DND-41 (cell line): ENCODE results near the gene MAPK12.

Experiments used
- ATAC-seq: fragments of 200-7000 bp; cut with Tn5 transposase; 3 replicates; pipeline ENCODE4 v1.9.1; 2021; ENCODE audit warnings: low read depth; ENCODE audit not compliant: insufficient read depth
- DNase-seq: peaks from one replicate; pipeline ENCODE4 v3.0.0-alpha.2; 2020
- H2AFZ ChIP-seq: 2 replicates; pipeline ENCODE4 v1.6.0; 2012; ENCODE audit warnings: low read depth, low read length
- H3K27ac ChIP-seq: 2 replicates; pipeline ENCODE4 v1.5.1; 2012; ENCODE audit warnings: low read length, inconsistent platforms
- H3K27me3 ChIP-seq: fragments of 200-600 bp; sonication (generic); 2 replicates; pipeline ENCODE4 v1.6.0; 2012; ENCODE audit warnings: low read length, mild to moderate bottlenecking, inconsistent platforms; ENCODE audit not compliant: insufficient read depth, poor library complexity
- H3K36me3 ChIP-seq: 2 replicates; pipeline ENCODE4 v1.5.1; 2012; ENCODE audit warnings: low read length, inconsistent platforms; ENCODE audit not compliant: insufficient read depth
- H3K4me1 ChIP-seq: 2 replicates; pipeline ENCODE4 v1.5.1; 2012; ENCODE audit warnings: mild to moderate bottlenecking, low read length; ENCODE audit not compliant: insufficient read depth
- H3K4me2 ChIP-seq: 2 replicates; pipeline ENCODE4 v1.6.0; 2012; ENCODE audit warnings: mild to moderate bottlenecking, moderate library complexity, low read length, inconsistent platforms; ENCODE audit not compliant: insufficient read depth
- H3K4me3 ChIP-seq, 2 experiments: fragments of 200-600 bp in 1 of 2; shearing (Covaris generic) in 1 of 2; 2 replicates each; pipeline ENCODE4 v1.5.1; 2012 to 2016; ENCODE audit warnings: inconsistent platforms in 2 of 2, low read length in 2 of 2, mild to moderate bottlenecking in 2 of 2, low read depth in 1 of 2, moderate library complexity in 1 of 2
- H3K79me2 ChIP-seq: 2 replicates; pipeline ENCODE4 v1.6.0; 2012; ENCODE audit warnings: low read length, inconsistent platforms; ENCODE audit not compliant: insufficient read depth
- H3K9ac ChIP-seq: 2 replicates; pipeline ENCODE4 v1.6.0; 2012; ENCODE audit warnings: low read depth, mild to moderate bottlenecking, inconsistent platforms, low read length, moderate library complexity
- H3K9me3 ChIP-seq: 2 replicates; pipeline ENCODE4 v1.5.1; 2012; ENCODE audit warnings: low read length, moderate library complexity, mild to moderate bottlenecking, inconsistent platforms; ENCODE audit not compliant: insufficient read depth, severe bottlenecking
- H4K20me1 ChIP-seq: 2 replicates; pipeline ENCODE4 v1.6.0; 2012; ENCODE audit warnings: low read length; ENCODE audit not compliant: insufficient read depth
- CTCF ChIP-seq: IDR thresholded peaks from 2 replicates; pipeline ENCODE4 v1.5.1; 2012; ENCODE audit warnings: borderline replicate concordance, low read length, moderate library complexity, mild to moderate bottlenecking; ENCODE audit not compliant: poor library complexity, severe bottlenecking; ENCODE audit errors: extremely low read depth
- EZH2 ChIP-seq: IDR thresholded peaks from 3 replicates; pipeline ENCODE4 v1.6.1; 2012; ENCODE audit warnings: borderline replicate concordance, low read depth, mild to moderate bottlenecking, moderate library complexity, low read length, inconsistent platforms; ENCODE audit not compliant: severe bottlenecking

MAPK12 gene

DNA sequence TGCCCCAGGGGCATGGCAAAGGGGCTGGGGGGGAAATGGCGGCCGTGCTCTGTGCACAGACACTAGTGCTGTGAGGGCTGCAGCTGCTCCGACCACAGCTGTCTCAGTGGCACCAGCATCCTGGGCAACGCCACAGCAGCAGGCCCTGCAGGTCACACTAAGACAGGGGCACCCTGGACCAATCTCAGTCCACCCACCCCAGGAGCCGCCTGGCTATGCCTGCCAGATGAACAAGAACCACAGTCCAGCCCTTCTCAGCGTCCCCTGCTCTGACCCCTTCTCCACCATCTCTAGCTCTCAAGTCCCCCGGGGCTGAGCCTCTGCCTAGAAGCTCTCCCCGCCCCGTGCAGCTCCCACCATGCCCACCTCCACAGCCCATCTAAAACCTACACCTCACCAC is 33.1 kb downstream of the MAPK12 start:
- Histone ChIP-seq H3K4me2 (no peak overlapping the region), H2AFZ (no peak overlapping the region), H3K4me3 (no peak overlapping the region), H3K79me2 (peaks cover 12% of the 10 kb centered on the region; the same call in 1 of the 2 replicates), H3K9ac (no peak overlapping the region), H3K27ac (no peak overlapping the region), H3K27me3 (no peaks in the 10 kb centered on the region), H3K36me3 (peaks cover 55% of the 10 kb centered on the region), H3K9me3 (no peaks in the 10 kb centered on the region), H3K4me1 (no peaks in the 10 kb centered on the region), H4K20me1 (peaks cover 25% of the 10 kb centered on the region)
- TF ChIP-seq CTCF (no peak), EZH2 (no peak)
- DNase-seq (no peak), ATAC-seq (no peak)

DNA sequence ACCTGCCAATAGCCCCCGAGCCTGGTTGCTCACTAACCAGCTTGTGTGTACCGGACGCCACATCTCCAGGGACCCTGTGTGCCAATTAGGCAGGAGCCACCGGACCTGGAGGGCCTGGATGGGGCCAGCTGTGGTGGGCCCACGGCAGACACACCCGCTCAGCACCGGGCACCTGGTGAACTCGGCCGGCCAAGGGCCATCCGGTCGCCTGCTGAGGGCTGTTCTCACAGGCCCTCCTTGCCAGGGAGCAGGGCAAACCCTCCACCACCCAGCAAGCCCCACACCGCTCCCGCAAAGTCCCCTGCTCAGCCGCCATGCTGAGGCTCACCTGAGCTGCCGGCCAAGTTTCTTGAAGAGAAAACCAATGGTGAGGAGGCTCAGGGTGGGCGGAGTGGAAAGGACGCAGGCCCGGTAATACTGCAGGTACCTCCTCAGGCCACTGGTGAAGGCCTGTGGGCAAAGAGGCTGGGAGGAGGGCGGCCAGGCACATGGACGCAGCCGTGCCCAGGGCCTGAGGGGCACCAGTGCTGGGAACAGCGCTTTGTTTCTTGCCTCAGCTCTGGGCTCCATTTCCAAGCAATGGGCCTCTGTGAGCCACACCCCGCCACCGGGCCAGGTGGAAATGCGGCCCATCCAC is 33.8 kb downstream of the MAPK12 start:
- Histone ChIP-seq H3K79me2 (peaks cover 12% of the 10 kb centered on the region; the same call in 1 of the 2 replicates), H4K20me1 (peaks cover 26% of the 10 kb centered on the region), H3K27ac (no peak overlapping the region), H3K4me2 (no peak overlapping the region), H3K4me3 (no peak overlapping the region), H3K27me3 (no peaks in the 10 kb centered on the region), H3K36me3 (peaks cover 59% of the 10 kb centered on the region), H3K4me1 (no peaks in the 10 kb centered on the region), H3K9me3 (no peaks in the 10 kb centered on the region), H3K9ac (no peak overlapping the region), H2AFZ (no peak overlapping the region)
- no peak for DNase-seq
- no peak for TF ChIP-seq EZH2
- no peak for TF ChIP-seq CTCF
- no peak for ATAC-seq

GRCh38 chr22:50226875-50227165 is 34.7 kb downstream of the MAPK12 start:
- H3K27me3 ChIP-seq = no peaks in the 10 kb centered on the region
- H3K79me2 ChIP-seq = peaks cover 12% of the 10 kb centered on the region; the same call in 1 of the 2 replicates
- DNase-seq (no peak), ATAC-seq (no peak)
- peaks cover 68% of the 10 kb centered on the region for H3K36me3 ChIP-seq
- H3K4me2 ChIP-seq = no peak overlapping the region
- no peak overlapping the region for H2AFZ ChIP-seq
- H3K4me1 ChIP-seq = no peaks in the 10 kb centered on the region
- H3K4me3 ChIP-seq = no peak overlapping the region
- TF ChIP-seq CTCF (no peak), EZH2 (no peak)
- H3K9ac ChIP-seq = no peak overlapping the region
- H3K9me3 ChIP-seq = no peaks in the 10 kb centered on the region
- peaks cover 33% of the 10 kb centered on the region for H4K20me1 ChIP-seq
- H3K27ac ChIP-seq = no peak overlapping the region
